Activated CD4-positive, CD25-positive, alpha-beta regulatory T cell treated with anti-CD3 and anti-CD28 coated beads, Interleukin-2, amount 50 U/mL, for 16 hours (primary cell): ENCODE measurements around the gene FRMPD2.
"Not testable (repeated sequence)": the region's sequence is repeated elsewhere in the genome, so short reads cannot be mapped to it uniquely, and the experiment has no call there.

Source experiments
- DNase-seq: peaks from one replicate; pipeline ENCODE4 v3.0.0-alpha.2; 2020; ENCODE audit warnings: low read depth, low spot score

The FRMPD2 gene

DNA sequence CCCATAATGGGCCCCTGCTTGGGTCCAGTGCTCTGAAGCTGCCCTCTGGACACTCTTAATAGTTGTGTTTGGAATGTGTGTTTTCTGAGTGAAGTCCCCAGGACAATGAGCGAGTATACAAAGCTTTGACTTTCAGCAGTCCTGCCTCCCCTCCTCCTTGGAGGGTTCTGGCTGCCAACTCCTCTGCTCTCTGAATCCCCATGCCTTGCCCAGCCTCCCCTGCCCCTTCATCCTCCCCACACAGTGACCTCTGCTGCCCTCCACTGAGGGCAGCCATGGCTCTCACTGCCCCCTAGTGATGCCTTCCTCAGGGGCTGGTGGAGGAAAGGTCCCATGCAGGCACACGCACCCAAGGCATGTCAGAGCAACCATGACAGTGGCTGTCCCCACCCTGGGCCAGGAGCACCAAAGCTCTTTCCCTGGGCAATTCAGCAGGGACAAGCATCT lies 40.9 kb downstream of the FRMPD2 start:
- DNase-seq, result no peak

DNA sequence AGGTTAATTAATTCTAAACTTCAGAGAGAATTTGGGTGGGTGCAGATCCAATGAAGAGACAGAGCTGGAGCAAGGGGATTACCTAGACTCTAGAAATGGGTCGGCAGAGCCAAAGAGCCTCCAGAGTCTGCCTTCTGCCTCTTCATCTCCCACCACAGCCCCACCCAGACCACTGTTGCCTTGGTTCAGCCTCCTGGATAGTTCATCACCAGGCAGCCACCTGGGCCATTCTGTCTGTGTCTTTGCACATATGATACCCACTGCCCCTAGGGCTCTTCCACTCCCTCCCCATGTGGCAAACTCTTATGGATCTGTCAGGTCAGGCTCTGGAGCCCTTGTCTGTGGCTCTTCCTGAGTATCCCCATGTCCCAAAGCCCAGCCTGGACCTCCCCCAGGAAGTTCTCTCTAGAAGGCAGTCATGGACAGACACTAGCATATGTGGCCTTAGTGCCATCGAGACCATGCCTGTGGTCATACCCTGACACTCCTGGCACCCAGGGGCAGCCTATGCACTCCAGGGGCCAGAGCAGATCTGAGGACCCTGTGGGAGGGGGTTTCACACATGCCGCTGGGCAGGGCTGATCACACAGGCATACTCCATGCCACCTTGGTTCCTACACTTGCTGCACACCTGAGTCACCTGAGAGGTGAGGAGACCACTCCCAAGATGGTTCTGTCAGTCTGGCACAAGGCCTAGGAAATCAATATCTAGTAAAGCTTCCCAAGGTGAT lies 41.6 kb downstream of the FRMPD2 start:
- DNase-seq, result no peak

DNA sequence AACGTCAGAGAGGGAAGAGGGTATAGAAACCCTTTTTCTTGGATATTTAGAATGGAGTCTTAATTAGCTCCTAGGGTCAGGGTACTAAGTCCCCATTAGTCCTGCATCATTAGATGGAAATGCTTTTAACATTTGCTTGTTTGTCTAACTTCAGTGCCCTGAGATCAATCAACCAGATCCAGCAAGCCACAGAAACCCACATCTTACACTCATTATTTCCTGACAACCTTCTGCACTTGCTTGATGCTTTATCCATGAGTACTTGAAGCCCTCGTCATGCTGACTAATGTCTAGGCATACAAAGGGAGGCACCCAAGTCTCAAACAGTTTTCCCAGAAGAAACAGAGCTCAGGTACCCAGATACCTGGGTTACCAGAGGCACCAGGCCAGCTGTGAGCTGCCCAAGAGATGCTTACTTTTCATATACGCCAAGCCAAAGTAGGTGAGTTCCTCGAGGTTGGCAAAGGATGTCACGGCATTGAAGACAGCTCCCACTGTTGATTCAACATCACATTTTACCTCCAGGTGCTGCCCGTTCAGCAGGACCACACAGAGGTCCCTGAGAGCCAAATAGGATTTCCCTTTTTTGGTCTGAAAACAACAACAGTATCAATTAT lies 42.7 kb downstream of the FRMPD2 start:
- DNase-seq, result no peak

DNA sequence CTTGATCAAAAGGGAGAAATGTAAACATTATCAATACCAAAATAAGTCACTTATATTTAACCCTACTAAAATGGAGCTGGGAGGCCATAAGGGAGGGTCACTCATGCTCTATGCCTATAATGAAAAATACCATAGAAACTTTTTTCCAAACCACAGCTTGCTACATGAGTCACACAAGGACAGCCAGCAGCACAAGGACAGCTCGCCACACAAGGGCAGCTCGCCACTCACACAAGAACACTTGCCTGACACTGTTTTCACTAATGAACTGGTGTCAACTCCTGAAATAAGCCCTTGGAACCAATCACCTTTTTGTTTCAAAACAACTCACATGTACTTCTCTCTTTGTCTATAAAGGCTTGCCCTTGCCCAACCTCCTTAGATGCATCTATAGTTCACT lies 43.3 kb downstream of the FRMPD2 start:
- DNase-seq, result no peak

DNA sequence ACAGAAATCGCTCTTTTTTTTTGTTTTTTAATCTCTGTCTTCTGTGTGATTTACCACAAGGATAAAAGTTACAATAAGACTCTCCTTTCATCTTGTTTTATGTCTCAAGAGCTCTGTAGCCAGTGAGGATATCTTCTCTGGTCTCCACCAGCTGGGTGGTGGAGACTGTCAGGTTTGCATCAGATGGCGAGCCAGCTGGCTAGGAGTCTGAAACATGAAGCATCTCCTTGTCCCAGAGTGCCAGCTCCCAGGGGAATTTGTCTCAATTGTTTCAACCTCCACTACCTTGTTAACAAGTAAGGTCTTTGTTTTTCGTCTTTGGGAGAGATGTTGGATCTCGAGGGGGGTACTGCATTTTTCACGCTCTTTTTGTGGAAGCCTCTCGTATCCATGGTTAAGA lies 47.3 kb downstream of the FRMPD2 start:
- DNase-seq, result no peak

DNA sequence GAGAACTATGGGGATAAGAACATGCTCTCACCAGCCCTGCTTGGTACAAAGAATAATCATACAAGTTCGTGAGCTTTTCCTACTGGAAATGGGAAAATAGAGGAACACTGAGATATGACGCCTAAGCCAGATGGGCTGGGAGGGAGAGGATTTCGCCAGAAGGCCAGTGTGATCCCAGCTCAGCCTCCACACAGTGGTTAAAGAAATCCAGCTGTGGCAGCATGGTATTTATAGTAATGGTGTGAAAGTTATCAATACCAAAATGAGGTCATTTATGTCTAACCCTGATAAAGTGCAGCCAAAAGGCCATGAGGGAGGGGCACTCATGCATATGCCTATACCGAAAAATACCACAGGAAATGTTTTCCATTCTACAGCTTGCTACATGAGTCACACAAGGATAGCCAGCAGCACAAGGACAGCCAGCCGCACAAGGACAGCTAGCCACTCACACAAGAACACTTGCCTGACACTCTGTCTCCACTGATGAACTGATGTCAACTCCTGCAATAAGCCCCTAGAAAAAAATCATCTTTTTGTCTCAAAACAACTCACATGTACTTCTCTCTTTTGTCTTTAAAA lies 49.4 kb downstream of the FRMPD2 start:
- DNase-seq, result no peak

DNA sequence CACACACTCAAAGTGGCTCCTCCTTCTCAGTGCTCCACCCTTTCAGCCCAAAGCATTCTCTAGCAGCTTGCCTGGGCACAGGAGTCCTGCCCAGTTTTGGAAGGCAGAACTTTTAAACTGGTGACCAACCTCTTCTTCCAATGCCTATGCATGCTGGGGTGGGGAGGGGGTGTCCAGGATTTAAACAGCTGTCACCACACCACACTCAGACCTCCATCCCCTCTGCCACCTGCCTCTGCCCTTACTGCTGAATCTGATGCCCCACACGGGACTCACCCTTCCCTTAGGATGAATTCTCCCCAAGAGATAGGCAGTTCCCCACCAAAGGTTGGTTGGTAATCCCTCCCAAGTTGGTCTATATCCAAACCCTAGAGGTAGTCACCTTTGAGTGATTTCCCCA lies 50.2 kb downstream of the FRMPD2 start:
- DNase-seq, result no peak

DNA sequence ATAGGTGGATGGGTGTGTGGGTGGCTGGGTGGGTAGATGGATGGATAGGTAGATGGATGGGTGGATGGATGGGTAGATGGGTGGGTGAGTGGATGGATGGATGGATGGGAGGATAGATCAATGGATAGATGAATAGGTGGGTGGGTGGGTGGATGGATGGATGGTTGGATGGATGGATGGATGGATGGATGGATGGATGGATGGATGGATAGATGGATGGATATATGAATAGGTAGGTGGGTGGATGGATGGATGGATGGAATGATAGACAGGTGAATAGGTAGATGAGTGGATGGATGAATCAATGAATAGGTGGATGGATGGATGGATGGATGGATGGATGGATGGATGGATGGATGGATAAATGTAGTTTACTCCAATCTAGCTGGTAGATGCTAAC lies 52.7 kb downstream of the FRMPD2 start:
- DNase-seq, result no peak

DNA sequence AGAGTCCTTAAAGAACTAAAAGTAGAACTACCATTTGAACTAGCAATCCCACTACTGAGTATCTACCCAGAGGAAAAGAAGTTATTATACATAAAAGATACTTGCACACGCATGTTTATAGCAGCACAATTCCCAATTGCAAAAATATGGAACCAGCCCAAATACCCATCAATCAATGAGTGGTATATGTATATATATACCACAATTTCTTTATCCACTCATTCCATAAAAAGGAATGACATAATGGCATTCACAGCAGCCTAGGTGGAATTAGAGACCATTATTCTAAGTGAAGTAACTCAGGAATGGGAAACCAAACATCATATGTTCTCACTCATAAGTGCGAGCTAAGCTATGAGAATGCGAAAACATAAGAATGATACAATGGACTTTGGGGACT lies 53.5 kb downstream of the FRMPD2 start:
- DNase-seq, result not testable (repeated sequence)

DNA sequence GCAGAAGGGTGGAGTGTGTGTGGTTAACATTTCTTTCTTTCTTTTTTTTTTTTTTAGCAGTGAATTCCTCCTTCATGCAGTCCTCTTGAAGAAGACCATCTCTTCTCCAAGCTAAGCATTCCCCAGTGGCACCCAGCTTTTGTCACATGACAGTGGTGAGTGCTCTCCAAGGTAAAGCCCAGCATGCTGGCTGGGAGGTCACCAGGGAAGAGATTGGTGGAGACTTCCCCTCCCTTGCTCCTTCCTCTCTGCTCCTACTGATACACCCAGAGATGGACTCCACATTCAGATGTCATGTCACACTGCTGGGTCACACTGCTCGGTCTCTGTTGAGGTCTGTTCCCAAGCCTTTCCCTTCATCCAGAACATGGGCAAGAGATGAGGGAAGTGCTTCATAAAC lies 55.3 kb downstream of the FRMPD2 start:
- DNase-seq, result no peak

DNA sequence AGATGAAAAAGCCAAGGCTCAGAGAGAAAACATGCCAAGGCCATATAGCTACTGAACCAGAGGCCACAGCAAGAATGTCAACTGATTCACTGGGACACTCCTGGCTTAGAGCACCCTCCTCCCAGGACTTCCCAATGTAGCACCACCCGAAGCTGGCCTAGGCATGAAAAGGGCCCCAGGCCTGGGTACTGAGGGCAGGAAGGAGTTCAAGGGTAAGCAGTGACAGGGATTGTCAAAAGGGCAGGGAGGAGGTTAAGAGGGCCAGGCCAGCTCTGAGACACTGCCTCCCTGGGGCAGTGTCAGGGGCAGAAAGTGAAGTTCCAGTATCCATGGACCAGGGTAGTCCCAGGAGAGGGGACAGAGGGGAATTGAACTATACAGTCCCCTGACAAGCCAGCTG lies 57.8 kb downstream of the FRMPD2 start:
- no peak for DNase-seq

DNA sequence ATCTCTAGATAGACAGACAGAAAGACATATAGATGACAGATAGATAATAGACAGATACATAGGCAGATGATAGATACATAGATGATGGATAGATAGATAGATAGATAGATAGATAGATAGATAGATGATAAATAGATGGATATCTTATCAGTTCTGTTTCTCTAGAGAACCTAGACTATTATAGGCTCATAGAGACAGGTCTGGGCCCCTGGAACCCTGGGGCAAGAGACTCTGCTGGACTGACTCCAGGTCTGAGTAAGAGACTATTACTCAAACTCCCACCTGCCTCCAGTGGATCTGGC lies 58.3 kb downstream of the FRMPD2 start:
- no peak for DNase-seq

DNA sequence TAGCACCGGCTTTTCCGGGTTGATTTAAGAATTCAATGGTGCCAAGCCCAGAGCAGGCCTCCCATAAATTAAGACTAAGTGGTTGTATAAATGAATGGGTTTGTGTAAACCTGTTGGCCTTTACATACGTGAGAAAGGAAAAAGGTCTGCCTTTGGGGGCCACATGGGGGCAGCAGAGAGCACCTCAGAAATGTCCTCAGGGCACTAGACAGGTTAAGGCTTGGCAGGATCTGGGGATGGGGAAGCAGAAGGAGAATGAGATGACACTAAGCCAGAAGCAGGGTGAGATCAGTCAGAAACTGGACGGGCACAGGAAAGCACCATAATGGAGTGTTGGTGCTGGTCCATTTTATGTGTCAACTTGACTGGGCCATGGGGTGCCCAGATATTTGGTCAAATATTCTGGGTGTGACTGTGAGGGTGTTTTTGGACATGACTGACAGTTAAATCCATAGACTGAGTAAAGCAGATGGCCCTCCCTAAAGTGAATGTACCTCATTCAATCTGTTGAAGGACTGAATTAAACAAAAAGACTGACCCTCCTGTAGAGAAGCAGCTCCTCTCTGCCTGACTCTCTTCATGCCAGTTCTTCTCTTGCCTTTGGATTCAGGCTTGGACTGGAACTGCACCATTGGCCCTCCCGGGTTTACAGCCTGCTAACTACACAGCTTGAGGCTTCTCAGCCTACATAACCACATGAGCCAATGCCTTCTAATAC lies 58.9 kb downstream of the FRMPD2 start:
- DNase-seq, result no peak

DNA sequence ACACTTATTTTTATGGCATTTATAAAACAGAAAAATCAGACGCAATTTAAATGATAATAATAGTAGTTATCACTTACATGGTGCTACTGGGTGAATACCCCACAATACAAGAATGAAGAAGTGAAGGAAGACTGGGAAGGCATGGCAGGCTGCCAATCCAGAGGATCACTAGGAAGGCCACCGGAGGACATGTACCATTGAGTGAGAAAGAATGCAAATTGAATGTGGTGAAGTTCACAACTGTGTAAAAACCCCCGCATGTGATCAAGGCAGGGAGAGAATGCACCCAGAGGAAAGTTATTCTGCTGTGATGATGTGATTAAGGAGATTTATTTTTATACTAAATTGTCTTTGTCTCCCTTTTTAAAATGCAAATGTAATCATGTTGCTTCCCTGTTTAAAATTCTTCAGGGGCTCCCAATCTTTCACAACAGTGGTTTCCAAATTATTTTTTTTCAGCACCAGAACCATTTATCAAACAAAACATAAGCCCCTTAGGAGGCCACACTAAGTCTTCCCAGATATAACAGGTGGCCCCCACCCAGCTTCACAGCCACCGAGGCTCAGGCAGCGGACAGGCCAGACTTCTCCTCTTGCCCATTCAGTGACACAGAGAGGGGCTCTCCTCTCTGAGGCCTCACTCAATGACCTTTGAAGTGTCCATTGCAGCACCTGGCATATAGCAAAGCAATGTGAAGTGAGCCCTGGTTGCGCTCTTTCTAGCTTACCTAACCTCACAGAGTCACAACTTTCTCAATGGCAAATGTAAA lies 59.6 kb downstream of the FRMPD2 start:
- no peak for DNase-seq

DNA sequence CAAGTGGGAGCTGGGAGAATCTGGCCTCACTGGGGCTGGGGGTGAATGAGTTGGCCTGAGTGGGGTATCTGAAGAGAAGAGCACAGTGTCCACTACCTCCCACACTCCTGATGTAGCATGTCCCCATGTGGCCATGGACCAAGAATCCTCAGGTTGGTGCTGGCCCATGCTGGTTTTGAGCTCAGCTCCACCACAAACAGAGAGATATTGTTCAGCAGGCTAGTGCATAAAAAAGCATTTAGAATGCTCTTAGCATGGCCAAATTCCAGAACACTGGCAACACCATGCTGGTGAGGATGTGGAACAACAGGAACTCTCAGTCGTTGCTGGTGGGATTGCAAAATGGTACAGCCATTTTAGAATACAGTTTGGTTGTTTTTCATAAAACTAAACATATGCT lies 61.4 kb downstream of the FRMPD2 start:
- DNase-seq, result no peak

DNA sequence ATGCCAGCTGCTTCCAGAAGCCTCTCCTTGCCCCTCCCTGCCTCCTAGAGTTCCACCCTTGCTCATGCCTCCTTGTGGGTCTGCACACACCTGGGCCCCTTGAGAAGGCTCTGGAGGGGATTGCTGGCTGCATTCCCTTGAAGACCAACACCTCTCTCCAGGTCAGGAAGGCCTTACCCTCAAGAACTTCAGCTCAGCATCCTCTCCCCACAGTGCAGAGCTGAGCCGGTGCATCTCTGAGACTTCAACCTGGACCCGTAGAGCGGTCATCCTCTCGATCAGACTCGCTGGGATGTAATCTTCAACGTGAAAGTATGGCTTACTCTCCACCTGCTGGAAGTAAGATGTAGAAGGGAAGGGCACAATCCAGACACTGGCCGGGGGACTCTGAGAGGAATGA lies 62.7 kb downstream of the FRMPD2 start:
- no peak for DNase-seq

DNA sequence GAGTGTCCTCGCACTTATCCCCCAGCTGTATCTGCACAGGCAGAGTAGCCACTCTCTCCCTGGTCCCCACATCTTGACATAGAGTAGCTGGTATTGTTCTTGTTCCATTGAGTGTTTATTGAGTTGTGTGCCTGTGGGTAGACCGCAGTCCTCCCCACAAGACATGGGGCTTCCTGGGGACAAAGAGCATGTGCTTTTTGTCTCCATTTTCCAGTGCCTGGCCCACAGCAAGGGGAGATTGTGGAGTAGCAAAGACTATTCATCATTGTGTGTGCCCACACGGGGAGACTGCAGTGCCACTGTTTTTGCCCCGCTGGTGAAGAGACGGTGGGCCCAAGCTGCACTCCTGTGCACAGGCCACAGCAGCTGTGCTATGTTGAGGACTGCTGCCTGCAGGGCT lies 63.5 kb downstream of the FRMPD2 start:
- no peak for DNase-seq

DNA sequence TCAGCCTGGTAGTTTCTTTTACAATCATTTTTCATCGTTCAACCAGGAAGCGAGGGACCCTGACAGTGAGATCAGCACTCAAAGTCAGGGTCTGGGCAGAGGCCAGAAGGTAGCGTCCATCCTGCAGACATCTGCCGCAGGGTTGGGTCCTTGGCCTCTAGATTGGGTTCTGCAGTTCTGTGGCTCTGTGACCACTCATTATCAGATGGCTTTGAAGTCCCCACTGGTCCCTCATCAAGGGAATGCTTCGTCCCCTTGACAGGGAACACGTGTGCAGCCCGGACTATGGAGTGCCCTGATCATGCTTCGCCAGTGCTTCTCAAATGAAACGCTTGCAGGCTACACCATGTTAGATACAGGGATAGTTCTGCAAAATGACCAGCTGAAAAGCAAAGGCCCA lies 64.1 kb downstream of the FRMPD2 start:
- DNase-seq, result no peak

DNA sequence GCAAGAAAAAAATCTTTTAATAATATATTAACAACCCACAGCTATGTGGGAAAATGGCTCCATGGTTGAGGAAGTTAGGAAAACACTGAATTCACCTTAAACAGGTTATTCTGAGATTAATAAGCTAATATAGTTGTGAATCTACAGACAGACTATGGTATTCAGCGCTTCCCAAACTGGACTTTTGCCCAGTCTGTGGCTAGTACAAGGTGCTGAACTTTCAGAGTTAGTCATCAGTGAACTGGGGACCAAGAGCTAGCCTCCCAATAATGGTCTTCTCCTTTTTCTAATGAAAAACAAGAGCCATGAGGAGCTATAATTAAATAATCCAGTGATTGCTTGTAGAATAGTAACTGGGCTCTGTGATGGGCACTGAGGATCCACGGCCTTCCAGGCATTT lies 65.3 kb downstream of the FRMPD2 start:
- no peak for DNase-seq

DNA sequence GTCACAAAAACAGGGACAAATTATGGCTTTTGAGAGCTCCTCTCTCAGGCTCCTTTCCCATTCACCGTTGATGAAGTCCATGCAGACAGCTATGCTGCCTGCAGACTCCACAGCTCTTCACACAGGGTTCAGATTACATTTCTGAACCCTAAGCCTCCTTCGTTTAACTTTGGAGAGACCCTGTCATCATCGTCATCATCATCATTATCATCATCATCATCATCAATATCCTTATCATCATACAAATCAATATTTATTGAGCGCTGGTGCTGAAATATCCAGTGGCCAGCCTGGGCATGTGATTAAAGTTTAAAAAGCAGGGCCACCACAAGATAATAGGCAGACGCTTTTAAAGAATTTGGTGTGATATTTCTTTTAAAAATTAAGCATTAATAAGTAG lies 66.6 kb downstream of the FRMPD2 start:
- no peak for DNase-seq

DNA sequence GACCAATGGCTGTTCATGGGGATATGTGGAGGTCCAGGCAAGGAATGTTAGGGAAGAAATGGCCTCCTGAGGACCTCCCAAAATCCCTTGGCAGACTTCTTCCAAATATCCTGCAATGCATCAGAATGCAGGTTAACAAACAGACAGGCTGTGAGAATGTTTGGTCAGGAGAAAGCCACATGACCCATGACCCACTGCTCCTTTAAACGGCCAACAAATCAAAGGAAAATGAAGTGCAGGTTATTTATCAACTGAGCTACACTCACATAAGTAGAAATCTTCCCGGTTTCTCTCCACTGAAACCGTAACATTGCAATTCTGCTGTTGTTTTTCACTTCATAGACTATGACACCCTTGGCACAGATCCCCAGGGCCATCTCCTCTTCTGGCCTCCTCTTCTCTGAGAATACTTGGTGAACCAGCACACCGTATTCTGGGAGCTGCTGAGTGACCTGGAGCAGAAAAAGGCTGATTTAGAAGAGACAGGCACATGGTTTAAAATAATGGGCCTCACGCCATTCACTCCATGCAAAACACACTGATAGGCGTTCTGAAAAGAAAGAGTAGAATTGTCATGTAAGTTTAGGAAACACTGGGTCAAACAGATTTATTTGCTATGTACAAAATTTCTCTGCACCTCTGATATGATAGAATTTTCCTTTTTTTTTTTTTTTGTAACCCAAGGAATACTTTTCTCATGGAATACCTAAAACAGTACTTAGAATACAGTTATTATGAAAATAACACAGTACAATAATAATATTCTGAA lies 67.8 kb downstream of the FRMPD2 start:
- DNase-seq, result no peak
